ENCODE results near the gene MAP3K4.
A peak's percentile ranks its signal among the peaks of the same experiment; 100 is the strongest.

The MAP3K4 gene

GRCh38 chr6:160991406-160992060 lies at the start of gene MAP3K4:
Gene MAP3K4 (plus strand): TSS chr6:160991769. CDS start chr6:160991932, 163 bp downstream.
- DNase-seq (ENCODE audit: low spot score): peak; percentile 86

DNA sequence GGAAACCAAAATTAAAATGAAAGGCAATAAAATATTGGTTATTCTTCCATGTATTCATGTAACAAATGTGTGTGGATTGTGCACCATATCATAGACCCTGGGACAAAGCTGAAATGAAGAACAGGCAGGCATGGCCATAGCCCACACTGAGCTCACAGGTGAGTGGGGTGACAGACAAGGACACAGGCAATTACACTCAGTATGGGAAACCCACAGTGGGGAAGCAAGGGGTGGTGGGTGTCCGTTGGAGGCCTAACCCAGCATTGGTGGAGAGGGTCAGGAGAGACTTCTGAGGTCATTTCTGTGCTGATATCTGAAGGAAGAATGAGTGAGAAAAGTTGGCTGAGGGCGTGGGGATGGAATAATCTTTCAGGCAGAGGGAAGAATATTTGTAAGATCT lies 47.6 kb upstream of the MAP3K4 start:
- DNase-seq (ENCODE audit: low spot score): no peak

GRCh38 chr6:160945516-160946177 lies 45.9 kb upstream of the MAP3K4 start:
- no peak for DNase-seq (ENCODE audit: low spot score)

- DNase-seq (ENCODE audit: low spot score): no peak
These were observed 42.0 kb upstream of the MAP3K4 start for GRCh38 chr6:160949531-160949930.

GRCh38 chr6:160950507-160950906 lies 41.1 kb upstream of the MAP3K4 start:
- peak; percentile 75 for DNase-seq (ENCODE audit: low spot score)

- no peak for DNase-seq (ENCODE audit: low spot score)
These were observed 40.2 kb upstream of the MAP3K4 start for GRCh38 chr6:160951187-160952030.

GRCh38 chr6:160952633-160953281 lies 38.8 kb upstream of the MAP3K4 start:
- no peak for DNase-seq (ENCODE audit: low spot score)

DNA sequence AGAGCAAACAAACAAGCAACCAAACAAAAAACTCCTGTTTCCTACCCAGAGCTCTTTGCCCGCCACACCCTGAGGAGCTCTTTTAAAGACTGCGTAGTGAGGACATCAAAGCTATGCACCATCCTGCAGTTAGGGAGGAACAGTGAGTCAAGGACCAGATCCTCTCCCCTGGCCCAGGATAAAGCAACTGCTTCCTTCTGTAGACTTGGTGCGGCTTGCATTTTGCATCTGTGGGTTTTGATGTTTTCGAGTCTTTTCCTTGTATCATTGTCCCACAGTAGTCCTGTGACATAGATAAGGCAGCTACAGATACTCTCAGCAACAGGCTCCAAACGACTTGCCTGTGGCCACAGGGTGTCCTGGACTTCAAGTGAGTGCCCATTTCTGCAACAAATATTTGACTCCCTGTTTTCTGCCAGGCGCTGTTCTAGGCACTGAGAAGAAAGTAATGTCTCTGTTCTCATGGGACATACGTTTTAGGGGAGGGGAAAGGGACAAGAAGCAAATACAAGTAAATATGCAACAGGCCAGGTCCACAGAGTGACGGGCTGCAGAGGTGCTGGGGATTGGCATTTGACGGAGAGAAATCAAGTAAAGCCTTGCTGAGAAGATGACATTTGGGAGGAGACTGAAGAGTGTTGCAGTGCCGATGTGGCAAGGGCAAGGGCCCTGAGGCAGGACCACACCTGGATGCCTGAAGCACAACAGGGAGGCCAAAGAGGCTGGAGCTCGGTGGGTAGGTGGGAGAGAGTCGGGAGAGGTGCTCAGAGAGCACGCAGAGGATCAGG lies 35.9 kb upstream of the MAP3K4 start:
- DNase-seq (ENCODE audit: low spot score): no peak

DNA sequence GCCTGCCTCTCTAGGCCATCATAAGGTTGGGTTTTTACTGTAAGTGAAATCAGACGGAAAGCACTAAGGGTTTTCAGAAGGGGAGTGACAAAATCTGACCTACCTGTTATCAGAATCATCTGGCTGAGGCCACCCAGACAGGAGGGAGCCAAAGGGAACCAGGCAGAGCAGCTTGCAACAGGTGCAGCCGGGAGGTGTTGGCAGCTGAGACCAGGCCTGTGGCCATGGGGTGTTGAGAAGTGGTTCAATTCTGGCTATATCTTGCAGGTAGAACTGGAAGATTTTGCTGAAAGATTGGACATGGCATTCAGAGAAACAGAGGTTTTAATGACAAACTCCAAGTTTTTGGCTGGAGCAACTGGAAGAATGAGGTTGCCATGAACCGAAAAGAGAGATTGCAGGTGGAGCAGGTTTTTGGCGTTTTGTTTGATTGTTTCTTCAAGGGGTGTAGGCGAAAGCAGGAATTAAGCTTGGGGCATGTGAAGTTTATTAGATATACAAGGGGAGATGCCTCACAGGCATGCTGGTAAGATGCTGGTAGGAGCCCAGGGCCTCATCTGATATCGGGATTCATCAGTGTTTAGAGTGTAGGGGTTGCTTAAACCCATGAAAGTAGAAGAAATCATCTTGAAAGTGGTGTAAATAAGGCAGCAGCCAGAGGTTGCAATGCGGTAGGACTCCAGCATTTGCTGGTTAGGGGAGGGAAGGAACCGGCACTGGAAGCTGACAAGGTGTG lies 35.1 kb upstream of the MAP3K4 start:
- DNase-seq (ENCODE audit: low spot score): no peak

DNA sequence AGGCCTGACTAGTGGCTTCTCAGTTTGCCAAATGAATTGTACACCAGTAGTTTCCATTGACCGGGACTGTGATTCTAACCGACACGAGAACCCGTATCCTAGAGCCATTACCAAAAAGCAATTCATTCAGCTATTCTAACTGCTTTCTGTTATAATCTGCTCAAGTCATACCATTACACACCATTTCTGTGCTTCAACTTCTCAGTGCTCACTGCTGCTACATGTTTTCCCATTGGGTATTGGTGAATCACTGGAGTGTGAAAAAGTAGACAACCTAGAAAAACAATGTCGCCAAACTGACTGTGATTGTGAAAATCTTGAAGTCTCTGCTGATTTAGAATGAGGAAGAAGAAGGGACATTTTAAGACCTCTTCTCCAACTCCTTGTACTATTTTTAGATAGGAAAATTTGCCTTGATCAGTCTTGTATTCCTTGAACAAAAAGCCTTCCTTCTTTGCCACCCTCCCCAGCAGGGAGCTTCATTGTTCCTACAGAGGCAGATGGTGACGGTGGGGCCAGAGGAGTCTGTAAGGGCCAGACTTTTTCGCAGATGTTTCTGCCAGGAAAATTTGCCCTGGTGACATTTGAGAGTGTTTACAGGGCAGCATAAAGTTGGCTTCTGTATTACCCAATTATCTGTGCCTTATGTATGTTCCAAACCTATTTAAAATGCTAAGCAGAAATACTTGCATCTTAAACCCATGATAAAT lies 31.7 kb upstream of the MAP3K4 start:
- DNase-seq (ENCODE audit: low spot score): no peak

- DNase-seq (ENCODE audit: low spot score): no peak
These were observed 30.7 kb upstream of the MAP3K4 start for GRCh38 chr6:160960839-160961238.

DNA sequence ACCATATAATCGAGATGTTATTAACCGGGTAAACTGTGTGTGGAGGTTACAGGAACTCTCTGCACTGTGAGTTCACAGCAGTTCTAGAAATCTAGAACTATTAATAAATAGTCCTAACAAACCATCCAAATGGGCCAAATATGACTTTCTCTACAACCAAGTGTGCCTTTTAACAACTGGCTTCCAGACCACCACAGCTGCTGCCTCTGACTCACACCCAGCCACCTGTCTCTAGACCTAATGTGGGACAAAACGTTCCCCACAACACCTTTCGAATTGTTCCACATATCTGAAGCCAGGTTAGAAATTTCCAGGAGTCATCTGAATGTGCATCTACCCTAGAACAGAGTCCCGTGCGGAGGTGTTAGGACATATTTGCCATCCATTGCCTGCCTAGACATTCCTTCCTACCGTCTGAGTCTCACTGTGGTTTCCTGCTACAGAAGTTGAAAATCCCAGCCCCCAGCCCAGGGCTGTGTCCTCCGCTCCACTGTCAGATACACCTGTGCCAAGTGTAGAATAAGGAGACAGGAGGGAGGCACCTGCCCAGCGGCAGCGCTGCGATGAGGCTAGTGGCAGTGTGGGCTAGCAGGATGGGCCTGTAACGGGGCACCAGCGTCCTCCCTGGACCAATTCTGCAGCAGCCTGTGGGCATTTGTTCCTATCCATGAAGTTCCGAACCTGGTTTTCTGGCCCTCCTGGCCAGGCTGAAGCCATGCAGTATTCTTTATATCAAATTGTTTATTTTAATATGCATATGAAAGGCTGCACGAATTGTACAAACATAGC lies 28.5 kb upstream of the MAP3K4 start:
- DNase-seq (ENCODE audit: low spot score): no peak

- DNase-seq (ENCODE audit: low spot score): no peak
These were observed 27.9 kb upstream of the MAP3K4 start for GRCh38 chr6:160963651-160964050.

- DNase-seq (ENCODE audit: low spot score): no peak
These were observed 25.7 kb upstream of the MAP3K4 start for GRCh38 chr6:160965893-160966292.

GRCh38 chr6:160966493-160967229 lies 24.9 kb upstream of the MAP3K4 start:
- DNase-seq (ENCODE audit: low spot score): no peak

DNA sequence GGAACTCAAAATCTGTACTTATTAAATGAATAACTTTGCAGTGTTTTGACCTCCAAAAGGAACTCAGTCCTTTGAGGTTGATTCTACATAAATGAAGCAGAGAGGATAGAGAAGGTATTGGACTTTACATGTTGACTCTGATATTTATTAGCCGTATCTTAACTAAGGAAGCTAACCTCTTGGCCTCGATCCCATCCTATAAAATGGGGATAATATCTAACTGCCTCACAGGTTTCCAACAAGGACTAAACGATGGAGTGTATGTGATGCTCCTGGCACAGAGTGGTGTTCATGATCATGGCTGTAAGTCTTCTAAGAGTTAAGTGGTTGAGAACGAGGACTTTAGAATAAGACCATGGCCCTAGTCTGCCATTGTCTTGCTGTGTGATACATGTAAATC lies 24.2 kb upstream of the MAP3K4 start:
- no peak for DNase-seq (ENCODE audit: low spot score)

GRCh38 chr6:160967833-160968232 lies 23.7 kb upstream of the MAP3K4 start:
- no peak for DNase-seq (ENCODE audit: low spot score)

- DNase-seq (ENCODE audit: low spot score): no peak
These were observed 20.4 kb upstream of the MAP3K4 start for GRCh38 chr6:160971171-160971570.

DNA sequence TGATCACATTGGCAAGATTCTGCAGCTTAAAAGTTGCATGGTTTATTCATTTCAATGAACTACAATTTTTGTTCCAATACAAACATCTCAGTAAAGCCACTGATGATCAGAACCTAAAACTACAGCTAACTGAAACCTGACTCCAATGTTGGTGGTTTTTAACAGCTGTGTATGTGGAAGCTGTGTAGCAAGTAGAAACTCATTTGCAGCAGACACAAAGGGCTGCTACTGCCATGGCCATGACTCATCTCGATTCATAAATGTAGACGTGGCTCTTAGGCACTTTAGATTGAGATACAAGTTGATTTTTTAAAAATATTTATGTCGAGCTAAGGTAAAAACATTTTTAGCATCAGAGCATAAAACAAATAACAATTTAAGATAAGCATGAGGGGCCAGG lies 19.5 kb upstream of the MAP3K4 start:
- peak; percentile 26 for DNase-seq (ENCODE audit: low spot score)
